A549 (cell line): ENCODE results near the gene ANO3. TPM values are rescaled to one million over a fixed set of nuclear protein-coding genes. Genes with fewer than 3 reads are reported as not detected.

Experiments
- ATAC-seq, 2 experiments: fragments of 200-7000 bp in 1 of 2; fragments of >200 bp in 1 of 2; cut with Nextera tagmentation in 1 of 2; cut with Tn5 transposase in 1 of 2; 3 replicates each; pipeline versions ENCODE4 v1.8.0 to v1.9.1; 2018 to 2020; ENCODE audit warnings: mild to moderate bottlenecking in 1 of 2, moderate library complexity in 1 of 2
- CTCF ChIA-PET: fragments of 300-600 bp; sonication (Branson Sonifier 250); formaldehyde crosslinking; extraction: SDS; loops from one replicate; lab custom pipeline; 2021; ENCODE audit warnings: antibody characterized with exemption, inconsistent platforms; lab: Yijun Ruan, JAX
- POLR2A ChIA-PET: fragments of 350-600 bp; formaldehyde crosslinking; extraction: SDS; loops from one replicate; lab custom pipeline; 2021; ENCODE audit warnings: antibody characterized with exemption, inconsistent platforms; lab: Yijun Ruan, JAX
- DNase-seq, 2 experiments: peaks; one replicate each; pipeline versions ENCODE4 v3.0.0 to v3.0.0-alpha.2; 2011 to 2016; ENCODE audit warnings: low read depth in 1 of 2, low spot score in 1 of 2
- FAIRE-seq: peaks from 2 replicates; lab custom pipeline; 2011; peaks lifted over from hg19 to GRCh38; lab: Jason Lieb, UNC
- H3K27ac ChIP-seq, 2 experiments: fragments of >200 bp; sonication (Bioruptor Twin); formaldehyde crosslinking; 3 replicates each; pipeline ENCODE4 v1.5.1; 2016 to 2017
- H3K4me1 ChIP-seq: fragments of >200 bp; sonication (Bioruptor Twin); formaldehyde crosslinking; 3 replicates; pipeline ENCODE4 v1.6.1; 2016
- H3K4me2 ChIP-seq: fragments of >200 bp; sonication (Bioruptor Twin); formaldehyde crosslinking; 3 replicates; pipeline ENCODE4 v1.6.1; 2016
- H3K4me3 ChIP-seq: fragments of >200 bp; sonication (Bioruptor Twin); formaldehyde crosslinking; 3 replicates; pipeline ENCODE4 v1.5.1; 2016
- H3K9me3 ChIP-seq: fragments of >200 bp; sonication (Bioruptor Twin); formaldehyde crosslinking; 3 replicates; pipeline ENCODE4 v1.6.1; 2016
- CBX2 ChIP-seq: fragments of 200-600 bp; sonication (generic); IDR thresholded peaks from 2 replicates; pipeline ENCODE4 v1.6.1; 2016; ENCODE audit warnings: low read depth, mild to moderate bottlenecking, borderline replicate concordance
- CBX8 ChIP-seq: fragments of 200-600 bp; sonication (generic); IDR thresholded peaks from 2 replicates; pipeline ENCODE4 v1.6.1; 2016
- CHD2 ChIP-seq: fragments of 150-350 bp; IDR thresholded peaks from 2 replicates; pipeline ENCODE4 v1.6.1; 2014; ENCODE audit warnings: low read length; ENCODE audit not compliant: partially characterized antibody
- FOSB ChIP-seq: fragments of 250-450 bp; sonication (Bioruptor Pico); IDR thresholded peaks from 2 replicates; pipeline ENCODE4 v1.5.0; 2020; ENCODE audit warnings: mild to moderate bottlenecking, moderate library complexity
- FOSL2 ChIP-seq, 2 experiments: fragments of 450-650 bp in 1 of 2; fragments of >200 bp in 1 of 2; sonication (Bioruptor Twin) in 1 of 2; formaldehyde crosslinking; IDR thresholded peaks; 2 replicates each; pipeline versions ENCODE4 v1.5.0 to v1.6.1; 2016 to 2020; ENCODE audit warnings: mild to moderate bottlenecking in 1 of 2, moderate library complexity in 1 of 2
- KDM5A ChIP-seq: fragments of 200-600 bp; sonication (generic); IDR thresholded peaks from 2 replicates; pipeline ENCODE4 v1.6.1; 2016; ENCODE audit warnings: antibody characterized with exemption, mild to moderate bottlenecking
- MAFK ChIP-seq: fragments of 450-650 bp; IDR thresholded peaks from 2 replicates; pipeline ENCODE4 v1.6.1; 2014; ENCODE audit not compliant: partially characterized antibody
- MAZ ChIP-seq: fragments of 150-350 bp; IDR thresholded peaks from 2 replicates; pipeline ENCODE4 v1.6.1; 2014; ENCODE audit warnings: antibody characterized with exemption, low read depth, low read length, borderline replicate concordance
- MYC ChIP-seq: IDR thresholded peaks from 2 replicates; pipeline ENCODE4 v1.6.1; 2012; ENCODE audit warnings: mild to moderate bottlenecking, inconsistent platforms, low read length, improper control_type of control experiment, borderline replicate concordance
- NR3C1 ChIP-seq: fragments of >200 bp; sonication (Bioruptor Twin); formaldehyde crosslinking; IDR thresholded peaks from 3 replicates; pipeline ENCODE4 v1.6.1; 2017
- PHF8 ChIP-seq: fragments of 200-600 bp; sonication (generic); IDR thresholded peaks from 2 replicates; pipeline ENCODE4 v1.6.1; 2016; ENCODE audit warnings: low read depth, mild to moderate bottlenecking, antibody characterized with exemption, moderate library complexity, borderline replicate concordance
- POLR2AphosphoS2 ChIP-seq: conservative IDR thresholded peaks from 2 replicates; pipeline ENCODE4 v1.6.1; 2012; ENCODE audit warnings: low read length, improper control_type of control experiment, inconsistent platforms
- RARB ChIP-seq: fragments of 250-450 bp; sonication (Bioruptor Pico); IDR thresholded peaks from 2 replicates; pipeline ENCODE4 v1.8.0; 2021; ENCODE audit warnings: mild to moderate bottlenecking, moderate library complexity
- SMC3 ChIP-seq: fragments of >200 bp; sonication (Bioruptor Twin); formaldehyde crosslinking; IDR thresholded peaks from 3 replicates; pipeline ENCODE4 v1.6.1; 2018; ENCODE audit warnings: inconsistent platforms
- SREBF2 ChIP-seq: fragments of 450-650 bp; IDR thresholded peaks from 2 replicates; pipeline ENCODE4 v1.6.1; 2014; ENCODE audit warnings: mild to moderate bottlenecking, moderate library complexity
- TP53 ChIP-seq: fragments of 250-450 bp; sonication (Bioruptor Pico); IDR thresholded peaks from 2 replicates; pipeline ENCODE4 v1.5.0; 2021; ENCODE audit warnings: mild to moderate bottlenecking, moderate library complexity
- WGBS: methylation state at CpG from one replicate; pipeline ENCODE4 v1.1.6; 2017; ENCODE audit errors: missing lambda C conversion rate; 5-methylcytosine and 5-hydroxymethylcytosine counted together
- polyA plus RNA-seq, 4 experiments: library from polyadenylated mRNA; depleted of rRNA in 3 of 4; stranded (reverse); fragments of >200 nt; fragmentation: RNase III in 1 of 4; extraction: RNeasy Plus Mini Kit Qiagen cat#74134 plus additional on column Dnase treatment in 1 of 4; gene quantifications; 2 replicates in 3 of 4; 3 replicates in 1 of 4; pipeline ENCODE4 v1.2.3, GENCODE V29; 2011 to 2017
- TF ChIP-seq, protein P1 (sequence below): IDR thresholded peaks from 2 replicates; pipeline ENCODE4 v1.6.1; 2012
- TF ChIP-seq, protein P2 (sequence below): fragments of 250-450 bp; sonication (Bioruptor Pico); IDR thresholded peaks from 2 replicates; pipeline ENCODE4 v1.5.0; 2020; ENCODE audit warnings: low read depth, mild to moderate bottlenecking, moderate library complexity
- TF ChIP-seq, protein P3 (sequence below): fragments of >200 bp; sonication (Bioruptor Twin); formaldehyde crosslinking; IDR thresholded peaks from 3 replicates; pipeline ENCODE4 v1.5.1; 2016
- TF ChIP-seq, protein P4 (sequence below): fragments of >200 bp; sonication (Bioruptor Twin); formaldehyde crosslinking; IDR thresholded peaks from 2 replicates; pipeline ENCODE4 v1.6.1; 2016
- TF ChIP-seq, protein P5 (sequence below): fragments of 450-650 bp; IDR thresholded peaks from 2 replicates; pipeline ENCODE4 v1.6.1; 2014; ENCODE audit warnings: antibody characterized with exemption

ANO3 gene
- polyA plus RNA-seq, 2 of the 4 experiments (the other 2 are of a cell fraction) = not detected

DNA sequence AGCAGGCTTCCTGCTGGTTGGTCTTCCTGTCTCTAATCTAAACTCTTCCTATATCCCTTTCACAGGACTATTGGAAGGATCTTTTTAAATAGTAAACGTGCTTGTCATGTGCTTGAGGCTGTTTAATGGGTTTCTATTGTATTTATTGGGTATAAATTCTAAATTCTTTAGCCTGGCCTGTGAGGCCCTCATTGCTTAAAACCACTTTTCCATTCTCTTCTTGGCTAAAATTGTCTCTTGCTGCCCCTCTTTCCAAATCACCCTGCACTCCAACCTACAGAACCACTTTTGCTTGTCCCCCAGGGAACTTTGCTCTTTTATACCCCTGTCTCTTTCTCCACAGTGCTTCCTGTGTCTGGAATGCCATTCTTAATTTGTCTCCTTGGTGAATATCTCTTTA, 286.5 kb downstream of the ANO3 start:
- Histone ChIP-seq H3K9me3 (no peaks in the 10 kb centered on the region), H3K4me1 (peaks cover 36% of the 10 kb centered on the region), H3K27ac (no peak overlapping the region)
- ChIA-PET CTCF (no interaction called here), POLR2A (no interaction called here)
- DNase-seq (no peak), FAIRE-seq (no peak), ATAC-seq (no peak)
- TF ChIP-seq NR3C1 (no peak), MYC (no peak), SMC3 (no peak), SREBF2 (no peak), MAFK (no peak)
- TF ChIP-seq, all 56 proteins: peak for 0
- H3K4me3 ChIP-seq = no peak overlapping the region
- WGBS = 24% methylated on average over 1 of the region's 1 CpG
- H3K4me2 ChIP-seq = no peak overlapping the region

DNA sequence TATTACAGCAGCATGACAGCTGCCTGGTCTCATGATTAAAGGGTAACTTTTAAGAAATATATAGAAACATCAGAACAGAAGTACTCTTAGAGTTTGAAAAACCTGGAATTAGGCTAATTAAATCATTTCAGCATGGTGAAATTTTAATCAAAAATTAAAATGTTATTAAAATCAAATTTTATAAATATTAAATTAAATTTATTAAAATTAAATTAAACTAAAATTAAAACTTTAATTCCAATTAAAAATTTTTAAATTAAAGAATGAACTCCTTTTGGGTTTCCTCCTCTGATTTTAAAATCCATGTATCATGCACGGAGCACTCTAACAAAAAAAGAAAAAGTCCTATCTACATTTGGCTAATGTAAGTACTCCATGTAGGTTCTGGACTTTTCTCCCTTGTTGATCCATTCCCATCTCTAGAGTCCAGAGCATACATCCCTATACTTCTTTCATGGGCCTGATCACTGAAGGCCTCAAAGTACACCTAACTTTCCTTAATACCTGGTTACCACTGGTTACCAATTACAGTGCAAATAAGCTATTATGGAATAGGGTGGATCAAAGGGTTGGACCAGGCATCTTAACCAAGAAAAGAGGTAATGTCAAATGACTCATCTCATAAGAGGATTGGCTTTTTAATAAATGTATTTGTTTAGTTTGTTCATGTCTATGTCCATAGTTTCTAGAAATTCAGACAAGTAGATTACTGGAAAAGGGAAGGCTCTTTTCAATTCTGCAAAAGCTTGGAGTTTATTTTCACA, 288.5 kb downstream of the ANO3 start:
- CTCF ChIA-PET = interaction anchor here (1.2 kb wide), 1 partner anchor 31 kb away, joined by 4 read pairs; no protein-coding TSS in a partner anchor
- Histone ChIP-seq H3K4me1 (peaks cover 40% of the 10 kb centered on the region), H3K9me3 (no peaks in the 10 kb centered on the region), H3K4me2 (peak overlapping the region; percentile 79), H3K27ac (peak overlapping the region; percentile 62 to 70), H3K4me3 (no peak overlapping the region)
- no peak for TF ChIP-seq MAZ
- no peak for TF ChIP-seq CBX2
- no peak for TF ChIP-seq CHD2
- TF ChIP-seq KDM5A = no peak
- TF ChIP-seq, protein P1, sequence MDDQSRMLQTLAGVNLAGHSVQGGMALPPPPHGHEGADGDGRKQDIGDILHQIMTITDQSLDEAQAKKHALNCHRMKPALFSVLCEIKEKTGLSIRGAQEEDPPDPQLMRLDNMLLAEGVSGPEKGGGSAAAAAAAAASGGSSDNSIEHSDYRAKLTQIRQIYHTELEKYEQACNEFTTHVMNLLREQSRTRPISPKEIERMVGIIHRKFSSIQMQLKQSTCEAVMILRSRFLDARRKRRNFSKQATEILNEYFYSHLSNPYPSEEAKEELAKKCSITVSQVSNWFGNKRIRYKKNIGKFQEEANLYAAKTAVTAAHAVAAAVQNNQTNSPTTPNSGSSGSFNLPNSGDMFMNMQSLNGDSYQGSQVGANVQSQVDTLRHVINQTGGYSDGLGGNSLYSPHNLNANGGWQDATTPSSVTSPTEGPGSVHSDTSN = no peak
- TF ChIP-seq, protein P2, sequence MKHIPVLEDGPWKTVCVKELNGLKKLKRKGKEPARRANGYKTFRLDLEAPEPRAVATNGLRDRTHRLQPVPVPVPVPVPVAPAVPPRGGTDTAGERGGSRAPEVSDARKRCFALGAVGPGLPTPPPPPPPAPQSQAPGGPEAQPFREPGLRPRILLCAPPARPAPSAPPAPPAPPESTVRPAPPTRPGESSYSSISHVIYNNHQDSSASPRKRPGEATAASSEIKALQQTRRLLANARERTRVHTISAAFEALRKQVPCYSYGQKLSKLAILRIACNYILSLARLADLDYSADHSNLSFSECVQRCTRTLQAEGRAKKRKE = no peak
- TF ChIP-seq CBX8 = no peak
- TF ChIP-seq RARB (CRISPR knock-in tag) = no peak
- TF ChIP-seq, protein P3, sequence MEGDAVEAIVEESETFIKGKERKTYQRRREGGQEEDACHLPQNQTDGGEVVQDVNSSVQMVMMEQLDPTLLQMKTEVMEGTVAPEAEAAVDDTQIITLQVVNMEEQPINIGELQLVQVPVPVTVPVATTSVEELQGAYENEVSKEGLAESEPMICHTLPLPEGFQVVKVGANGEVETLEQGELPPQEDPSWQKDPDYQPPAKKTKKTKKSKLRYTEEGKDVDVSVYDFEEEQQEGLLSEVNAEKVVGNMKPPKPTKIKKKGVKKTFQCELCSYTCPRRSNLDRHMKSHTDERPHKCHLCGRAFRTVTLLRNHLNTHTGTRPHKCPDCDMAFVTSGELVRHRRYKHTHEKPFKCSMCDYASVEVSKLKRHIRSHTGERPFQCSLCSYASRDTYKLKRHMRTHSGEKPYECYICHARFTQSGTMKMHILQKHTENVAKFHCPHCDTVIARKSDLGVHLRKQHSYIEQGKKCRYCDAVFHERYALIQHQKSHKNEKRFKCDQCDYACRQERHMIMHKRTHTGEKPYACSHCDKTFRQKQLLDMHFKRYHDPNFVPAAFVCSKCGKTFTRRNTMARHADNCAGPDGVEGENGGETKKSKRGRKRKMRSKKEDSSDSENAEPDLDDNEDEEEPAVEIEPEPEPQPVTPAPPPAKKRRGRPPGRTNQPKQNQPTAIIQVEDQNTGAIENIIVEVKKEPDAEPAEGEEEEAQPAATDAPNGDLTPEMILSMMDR = no peak
- TF ChIP-seq, protein P4, sequence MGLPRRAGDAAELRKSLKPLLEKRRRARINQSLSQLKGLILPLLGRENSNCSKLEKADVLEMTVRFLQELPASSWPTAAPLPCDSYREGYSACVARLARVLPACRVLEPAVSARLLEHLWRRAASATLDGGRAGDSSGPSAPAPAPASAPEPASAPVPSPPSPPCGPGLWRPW = no peak
- no peak for TF ChIP-seq POLR2AphosphoS2
- TF ChIP-seq, protein P5, sequence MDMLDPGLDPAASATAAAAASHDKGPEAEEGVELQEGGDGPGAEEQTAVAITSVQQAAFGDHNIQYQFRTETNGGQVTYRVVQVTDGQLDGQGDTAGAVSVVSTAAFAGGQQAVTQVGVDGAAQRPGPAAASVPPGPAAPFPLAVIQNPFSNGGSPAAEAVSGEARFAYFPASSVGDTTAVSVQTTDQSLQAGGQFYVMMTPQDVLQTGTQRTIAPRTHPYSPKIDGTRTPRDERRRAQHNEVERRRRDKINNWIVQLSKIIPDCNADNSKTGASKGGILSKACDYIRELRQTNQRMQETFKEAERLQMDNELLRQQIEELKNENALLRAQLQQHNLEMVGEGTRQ = no peak
- TF ChIP-seq TP53 (CRISPR knock-in tag) = no peak
- no peak for TF ChIP-seq FOSL2 (IDR thresholded peaks at IDR 0.05)
- TF ChIP-seq FOSL2 (CRISPR knock-in tag; IDR thresholded peaks at IDR 0.05) = no peak
- TF ChIP-seq SREBF2 = no peak
- no peak for TF ChIP-seq PHF8
- no peak for TF ChIP-seq FOSB (CRISPR knock-in tag)
- FAIRE-seq = peak; percentile 23
- POLR2A ChIA-PET = no interaction called here
- peak in 1 of 2 experiments; percentile 29 for DNase-seq
- WGBS = 49% methylated on average over 1 of the region's 1 CpG
- ATAC-seq = peak; percentile 22 to 31; a peak in 4 of 6 replicates
